Erythroblast (primary cell): ENCODE measurements around the gene HCFC2.

Experiments used
- GATA1 ChIP-seq: IDR thresholded peaks from 2 replicates; pipeline ENCODE4 v1.6.1; 2011; ENCODE audit warnings: low read depth, mild to moderate bottlenecking, control low read depth, low read length, moderate library complexity
- POLR2A ChIP-seq: IDR thresholded peaks from 2 replicates; pipeline ENCODE4 v1.6.1; 2011; ENCODE audit warnings: mild to moderate bottlenecking, low read length

DNA sequence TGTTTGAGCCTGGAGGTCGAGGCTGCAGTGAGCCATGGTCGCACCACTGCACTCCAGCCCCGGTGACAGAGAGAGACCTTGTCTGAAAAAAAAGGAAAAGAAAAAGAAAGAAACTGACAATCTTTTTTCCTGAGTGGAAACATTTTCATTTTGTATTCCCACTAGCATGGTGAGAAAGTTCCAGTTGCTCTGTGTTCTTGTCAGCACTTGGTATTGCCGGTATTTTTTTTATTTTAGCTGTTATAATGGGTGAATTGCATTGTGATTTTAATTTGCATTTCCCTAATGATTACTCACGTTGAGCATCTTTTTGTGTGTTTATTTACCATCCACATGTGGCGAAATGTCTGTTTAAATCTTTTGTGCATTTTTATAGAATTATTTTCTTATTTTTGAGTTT, 40.0 kb upstream of the HCFC2 start:
- TF ChIP-seq POLR2A: no peak
- TF ChIP-seq GATA1: no peak
